ENCODE data around the gene SH3RF3.
"Not testable (repeated sequence)": the region's sequence is repeated elsewhere in the genome, so short reads cannot be mapped to it uniquely, and the experiment has no call there.

The SH3RF3 gene

GRCh38 chr2:109128616-109129355 is at the start of gene SH3RF3:
TSS of gene SH3RF3 (plus strand) at chr2:109129205.
- peak; percentile 32 for DNase-seq

- DNase-seq, result no peak
Observed at GRCh38 chr2:109079590-109079989, 49.4 kb upstream of the SH3RF3 start.

DNA sequence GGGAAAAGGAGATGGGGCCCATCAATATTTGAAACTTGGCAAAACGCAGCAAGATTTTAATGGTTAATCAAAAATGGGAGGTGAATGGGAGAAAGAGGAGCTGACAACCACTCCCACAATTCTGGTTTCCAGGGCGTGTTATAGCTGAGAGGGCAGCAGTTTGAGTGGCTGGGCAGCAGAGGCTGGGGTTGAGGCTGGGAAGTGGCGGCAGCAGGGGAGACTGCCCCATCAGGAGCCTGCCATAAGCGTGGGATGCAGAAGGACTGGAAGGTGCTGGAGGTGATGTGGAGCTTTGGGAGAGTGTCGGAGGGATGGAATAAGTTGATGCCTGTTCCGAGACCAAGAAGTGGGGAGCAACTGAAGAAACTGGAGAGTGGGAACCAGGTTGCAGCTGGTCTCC is 48.9 kb upstream of the SH3RF3 start:
- no peak for DNase-seq

DNA sequence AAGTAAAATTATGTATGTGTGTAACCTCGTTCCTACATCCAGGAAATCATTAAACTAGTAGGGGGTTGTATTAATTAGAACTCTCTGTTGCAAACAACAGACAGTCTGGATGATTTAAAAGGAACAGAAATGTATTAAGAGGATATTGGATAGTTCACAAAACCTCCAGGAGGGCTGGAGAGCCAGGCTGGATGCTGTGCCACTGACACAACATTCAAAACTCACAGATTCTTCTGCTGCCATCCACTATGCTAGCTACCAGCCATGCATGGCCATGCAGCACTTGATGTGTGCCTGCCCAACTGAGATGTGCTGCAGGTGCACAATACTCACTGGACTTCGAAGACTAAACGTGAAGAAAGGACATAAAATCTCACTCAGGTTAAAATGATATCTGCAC is 48.2 kb upstream of the SH3RF3 start:
- DNase-seq, result no peak

DNA sequence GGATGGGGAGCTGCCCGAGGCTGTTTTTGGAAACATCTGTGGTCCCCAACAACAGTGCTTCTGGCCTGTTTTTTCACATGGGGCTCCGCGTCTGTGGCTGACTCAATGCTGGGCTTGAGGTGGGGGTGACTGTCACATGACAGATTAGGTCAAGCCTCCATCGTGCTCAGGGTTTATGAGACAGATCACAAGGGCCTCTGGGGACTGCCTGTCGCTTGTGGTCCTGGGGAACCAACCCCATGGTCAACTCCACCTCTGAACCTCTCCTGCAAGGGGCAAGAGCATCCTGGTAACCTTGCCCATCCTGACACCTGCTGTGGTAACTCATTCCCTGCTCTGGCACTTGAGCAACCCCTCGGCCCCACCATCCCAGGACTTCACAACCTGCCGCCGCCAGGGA is 47.6 kb upstream of the SH3RF3 start:
- no peak for DNase-seq

DNA sequence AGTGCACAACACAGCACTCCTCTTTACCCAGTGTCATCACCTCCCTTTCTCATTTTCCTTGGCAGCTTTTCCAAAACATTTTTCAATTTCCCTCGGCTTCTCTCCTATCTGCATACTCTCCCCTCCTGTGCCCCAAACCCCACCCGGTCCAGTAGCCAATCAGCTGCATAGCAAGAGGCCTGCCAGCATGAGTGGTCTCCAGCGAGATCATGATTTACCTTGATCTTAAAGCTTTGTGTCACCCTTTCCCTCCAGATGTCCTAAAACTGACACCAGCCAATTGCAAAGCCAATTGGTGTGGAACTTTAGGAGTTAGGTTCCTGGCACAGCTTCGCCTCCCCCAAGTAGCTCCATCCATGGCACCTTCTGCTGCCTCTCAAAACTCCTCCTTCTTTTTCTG is 45.2 kb upstream of the SH3RF3 start:
- no peak for DNase-seq

GRCh38 chr2:109084341-109084740 is 44.7 kb upstream of the SH3RF3 start:
- DNase-seq, result no peak

DNA sequence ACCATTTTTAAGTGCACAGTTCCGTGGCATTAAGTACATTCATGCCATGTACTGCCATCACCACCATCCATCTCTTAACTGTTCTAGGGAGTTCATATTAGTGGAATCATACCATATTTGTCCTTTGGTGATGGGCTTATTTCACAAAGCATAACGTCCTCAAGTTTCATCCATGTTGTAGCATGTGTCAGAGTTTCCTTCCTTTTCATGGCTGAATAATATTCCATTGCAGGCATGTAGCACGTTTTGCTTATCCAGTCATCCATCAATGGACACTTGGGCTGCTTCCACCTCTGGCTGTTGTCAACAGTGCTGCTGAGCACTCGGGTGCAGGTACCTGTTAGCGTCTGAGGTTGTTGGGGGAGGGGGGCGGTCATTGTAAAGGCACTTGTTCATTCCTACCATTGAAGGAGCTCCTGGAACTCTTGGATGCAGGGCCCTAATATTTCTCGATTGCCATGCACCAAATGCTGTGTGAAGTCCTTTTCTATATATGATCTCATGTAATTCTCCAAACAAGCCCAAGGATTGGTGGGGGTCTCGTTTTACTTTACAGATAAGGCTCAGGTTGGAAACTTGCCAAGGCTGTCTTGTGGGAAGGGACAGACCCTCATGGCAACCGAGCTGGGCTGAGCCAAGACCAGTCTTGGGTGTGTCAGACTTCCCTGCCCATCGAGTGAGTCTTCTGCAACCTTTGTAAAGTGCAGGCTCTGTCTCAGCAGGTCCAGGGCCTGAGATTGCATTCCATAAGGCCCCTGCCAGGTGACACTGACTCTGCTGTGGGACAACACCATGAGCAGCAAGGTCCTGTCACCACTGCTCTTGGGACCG is 42.9 kb upstream of the SH3RF3 start:
- no peak for DNase-seq

- no peak for DNase-seq
Observed at GRCh38 chr2:109086743-109087020, 42.3 kb upstream of the SH3RF3 start.

- no peak for DNase-seq
Observed at GRCh38 chr2:109087055-109087663, 41.8 kb upstream of the SH3RF3 start.

DNA sequence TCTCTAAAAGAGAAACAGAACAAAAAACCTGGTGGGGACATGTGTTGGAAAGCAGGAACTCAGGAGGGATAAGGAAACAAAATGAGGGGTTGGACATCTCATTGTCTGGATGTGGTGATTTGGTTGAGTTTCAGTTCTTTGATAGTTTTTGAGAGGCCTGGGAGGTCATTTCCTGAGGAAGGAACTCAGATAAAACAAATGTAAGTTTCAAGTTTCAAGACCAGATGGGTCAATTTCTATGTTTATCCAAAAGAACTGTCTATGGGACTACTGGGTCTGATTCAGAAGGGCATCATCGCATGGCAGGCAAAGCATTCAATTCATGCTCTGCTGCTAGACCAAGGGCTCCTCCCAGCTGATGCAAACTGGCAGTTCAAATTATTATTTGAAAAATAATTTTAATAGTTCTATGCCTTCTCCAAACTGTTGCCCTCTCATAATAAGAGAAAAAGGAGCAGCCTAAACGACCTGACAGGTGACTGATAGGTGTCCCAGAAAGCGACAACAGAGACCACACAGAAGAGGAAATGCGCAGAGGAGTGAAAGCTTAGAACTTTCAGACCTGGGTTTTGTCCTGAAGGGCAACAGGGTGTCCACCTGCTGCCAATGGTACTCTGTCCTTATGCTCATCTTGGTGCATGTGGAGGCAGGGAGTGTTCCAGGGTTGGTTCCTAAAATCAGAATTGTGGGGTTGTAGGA is 39.3 kb upstream of the SH3RF3 start:
- no peak for DNase-seq

DNA sequence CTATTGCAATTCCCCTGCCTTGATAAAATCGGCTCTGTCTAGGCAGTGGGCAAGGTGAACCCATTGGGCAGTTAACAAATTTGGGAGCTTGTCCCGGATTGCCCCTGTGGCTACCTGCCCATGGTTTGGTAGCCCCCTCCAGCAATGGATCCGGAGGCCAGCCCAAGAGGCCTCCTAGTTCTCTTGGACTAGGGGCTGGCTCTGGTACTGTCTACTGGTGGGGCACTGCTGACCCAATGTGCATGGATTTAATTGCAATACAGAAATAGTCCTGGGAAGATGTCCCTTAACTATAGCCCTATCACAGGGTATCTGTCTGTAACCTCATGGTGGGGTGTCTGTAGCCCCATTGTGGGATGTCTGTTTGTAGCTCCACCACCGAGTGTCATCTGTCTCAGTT is 37.5 kb upstream of the SH3RF3 start:
- no peak for DNase-seq

DNA sequence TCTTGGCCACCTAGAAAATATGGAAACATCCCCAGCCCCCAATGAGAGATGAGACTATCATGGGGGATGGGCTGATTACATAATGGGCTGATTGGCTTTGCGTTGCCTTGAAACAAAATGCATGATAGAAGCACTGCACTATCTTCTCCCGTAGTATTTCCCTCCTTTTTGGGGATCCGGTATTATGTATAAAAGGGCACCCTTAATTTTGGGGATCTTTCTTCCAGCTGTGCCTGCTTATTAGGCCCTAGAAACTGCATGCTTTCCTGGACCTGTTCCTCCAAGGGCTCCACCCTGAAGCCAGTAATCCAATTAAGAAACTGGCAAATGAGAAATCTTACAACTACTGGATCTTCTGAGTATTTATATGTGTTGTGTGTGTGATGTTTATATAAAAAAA is 34.9 kb upstream of the SH3RF3 start:
- DNase-seq, result no peak

DNA sequence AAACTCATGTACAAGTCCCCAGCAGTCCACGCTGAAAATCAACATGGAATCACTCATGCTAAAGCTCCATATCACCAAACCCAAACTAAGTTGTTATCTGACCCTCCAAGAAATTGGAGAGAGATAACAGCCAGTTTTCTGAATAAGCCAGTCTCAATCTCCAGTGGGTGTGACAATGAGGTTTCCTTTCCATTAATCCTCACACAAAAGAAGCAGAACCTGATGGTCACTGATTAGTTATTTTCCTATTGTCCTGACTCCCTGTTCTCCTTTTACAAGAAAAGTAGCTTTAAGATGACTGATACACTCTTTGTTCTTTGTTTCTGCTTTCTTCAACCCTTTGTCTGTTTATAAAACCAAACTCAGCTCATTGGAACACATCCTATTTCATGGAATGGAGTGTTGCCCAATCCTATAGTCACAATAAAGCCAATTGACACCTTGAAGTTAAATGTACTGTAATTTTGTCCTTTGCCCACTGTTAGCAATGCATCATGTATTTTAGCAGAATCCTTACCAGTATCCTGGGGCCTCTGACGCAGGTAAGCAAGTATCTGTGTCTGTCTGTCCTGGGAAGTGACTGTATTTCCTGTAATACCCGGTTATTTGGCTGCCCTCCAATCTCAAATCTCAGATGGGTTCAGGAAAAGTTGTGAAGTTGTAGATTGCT is 30.6 kb upstream of the SH3RF3 start:
- DNase-seq, result no peak

GRCh38 chr2:109098921-109099273 is 30.1 kb upstream of the SH3RF3 start:
- no peak for DNase-seq

GRCh38 chr2:109102588-109103233 is 26.3 kb upstream of the SH3RF3 start:
- no peak for DNase-seq

DNA sequence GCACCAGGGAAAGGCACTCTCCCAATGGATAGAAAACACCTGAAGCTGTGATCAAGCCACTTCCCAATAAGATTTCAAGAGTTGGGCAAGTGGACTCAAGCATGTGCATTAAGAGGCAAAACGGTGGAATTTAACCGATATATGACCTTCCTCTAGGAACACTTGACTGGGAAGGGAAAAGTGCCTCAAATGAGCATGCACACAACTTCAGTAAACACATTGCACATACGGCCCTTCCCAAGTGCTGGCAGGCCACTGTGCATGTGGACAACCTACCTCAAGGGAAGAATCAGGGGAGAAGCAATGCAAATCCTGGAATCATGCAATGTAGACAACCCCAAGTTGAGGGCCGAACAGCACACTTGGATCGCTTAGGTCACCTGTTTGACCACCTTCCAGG is 23.9 kb upstream of the SH3RF3 start:
- DNase-seq, result no peak

- DNase-seq, result no peak
Observed at GRCh38 chr2:109108740-109109139, 20.3 kb upstream of the SH3RF3 start.

- no peak for DNase-seq
Observed at GRCh38 chr2:109109342-109109741, 19.7 kb upstream of the SH3RF3 start.

- no peak for DNase-seq
Observed at GRCh38 chr2:109110170-109110569, 18.8 kb upstream of the SH3RF3 start.

DNA sequence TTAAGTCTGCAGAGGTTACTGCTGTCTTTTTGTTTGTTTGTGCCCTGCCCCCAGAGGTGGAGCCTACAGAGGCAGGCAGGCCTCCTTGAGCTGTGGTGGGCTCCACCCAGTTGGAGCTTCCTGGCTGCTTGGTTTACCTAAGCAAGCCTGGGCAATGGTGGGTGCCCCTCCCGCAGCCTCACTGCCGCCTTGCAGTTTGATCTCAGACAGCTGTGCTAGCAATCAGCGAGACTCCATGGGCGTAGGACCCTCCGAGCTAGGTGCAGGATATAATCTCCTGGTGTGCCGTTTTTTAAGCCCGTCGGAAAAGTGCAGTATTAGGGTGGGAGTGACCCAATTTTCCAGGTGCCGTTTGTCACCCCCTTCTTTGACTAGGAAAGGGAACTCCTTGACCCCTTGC is 11.8 kb upstream of the SH3RF3 start:
- DNase-seq, result not testable (repeated sequence)

DNA sequence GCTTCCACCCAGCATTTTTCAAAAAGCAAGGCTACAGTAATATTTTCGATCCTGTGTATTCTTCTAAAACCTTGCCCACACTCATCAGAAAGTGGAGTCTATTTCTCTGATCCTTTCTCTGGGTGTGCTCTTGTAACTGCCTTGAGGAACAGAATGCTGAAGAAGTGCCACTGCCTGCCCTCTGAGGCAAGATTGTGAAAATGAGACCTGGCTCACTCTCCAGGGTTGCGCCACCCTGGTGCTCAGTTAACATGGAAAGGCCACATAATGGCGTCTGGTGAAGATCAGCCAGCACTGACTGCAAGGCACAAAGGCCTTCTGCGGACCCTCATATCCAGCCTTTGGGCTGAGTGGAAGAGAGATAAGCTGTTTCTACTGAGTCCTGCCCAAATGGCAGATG is 11.2 kb upstream of the SH3RF3 start:
- DNase-seq, result no peak

DNA sequence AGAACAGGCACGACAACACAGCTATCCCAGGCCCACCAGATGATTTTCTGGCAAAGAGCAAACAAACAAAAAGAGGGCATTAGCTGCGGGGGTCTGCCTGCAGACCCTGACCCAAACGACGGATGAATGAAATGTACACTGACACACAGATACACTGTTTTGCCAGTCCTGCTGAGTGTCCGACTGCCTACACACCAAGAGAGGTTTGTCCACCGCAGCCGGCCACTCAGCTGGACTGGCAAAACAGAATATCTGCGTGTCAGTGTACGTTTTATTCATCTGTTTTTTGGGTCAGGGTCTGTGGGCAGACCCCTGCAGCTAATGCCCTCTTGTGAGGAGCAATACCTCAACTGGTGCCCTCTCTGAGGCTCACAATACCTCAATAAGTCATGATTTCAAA is 10.7 kb upstream of the SH3RF3 start:
- DNase-seq, result no peak

Data from T1000 (cell line).